HG02938 (cell line): ENCODE results near the gene SMYD4.

Experiments
- ATAC-seq: cut with Tn5 transposase; IDR thresholded peaks from one replicate; pipeline ENCODE4 v1.9.1; 2021; ENCODE audit warnings: mild to moderate bottlenecking, moderate library complexity; ENCODE audit not compliant: unreplicated experiment

The SMYD4 gene

GRCh38 chr17:1735418-1735817 is 94.3 kb downstream of the SMYD4 start:
- no peak for ATAC-seq

DNA sequence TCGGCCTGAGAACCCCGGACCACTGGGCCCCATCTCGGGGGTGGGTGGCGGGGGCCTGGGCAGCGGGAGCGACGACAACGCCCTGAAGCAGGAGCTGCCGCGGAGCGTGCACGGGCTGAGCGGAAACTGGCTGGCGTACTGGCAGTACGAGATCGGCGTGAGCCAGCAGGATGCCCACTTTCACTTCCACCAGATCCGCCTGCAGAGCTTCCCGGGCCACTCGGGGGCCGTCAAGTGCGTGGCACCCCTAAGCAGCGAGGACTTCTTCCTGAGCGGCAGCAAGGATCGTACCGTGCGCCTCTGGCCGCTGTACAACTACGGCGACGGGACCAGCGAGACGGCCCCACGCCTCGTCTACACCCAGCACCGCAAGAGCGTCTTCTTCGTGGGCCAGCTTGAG is 95.9 kb downstream of the SMYD4 start:
- no peak for ATAC-seq

DNA sequence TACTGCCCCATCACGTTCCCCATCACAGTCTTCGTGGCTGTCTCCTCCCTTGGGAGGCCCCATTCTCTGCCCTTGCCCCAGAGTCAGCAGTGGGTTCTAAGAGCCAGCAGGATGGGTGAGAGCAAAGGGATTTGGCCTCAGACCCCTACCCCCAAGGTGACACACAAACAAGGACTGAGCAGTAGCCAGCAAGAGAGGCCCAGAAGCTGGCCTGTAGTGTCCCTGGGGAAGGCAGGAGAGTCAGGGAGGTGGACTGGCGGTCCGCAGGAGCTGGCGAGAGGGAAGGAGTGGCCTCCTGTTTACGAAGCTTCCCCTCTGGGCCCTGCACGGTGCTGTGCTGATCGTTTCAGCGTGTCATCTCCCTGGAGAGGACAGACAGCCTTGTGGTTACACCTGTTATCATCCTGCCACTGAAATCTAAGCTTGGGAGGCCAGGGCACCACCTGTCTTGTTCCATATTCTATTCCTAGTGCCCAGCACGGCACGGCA is 96.8 kb downstream of the SMYD4 start:
- ATAC-seq: no peak

DNA sequence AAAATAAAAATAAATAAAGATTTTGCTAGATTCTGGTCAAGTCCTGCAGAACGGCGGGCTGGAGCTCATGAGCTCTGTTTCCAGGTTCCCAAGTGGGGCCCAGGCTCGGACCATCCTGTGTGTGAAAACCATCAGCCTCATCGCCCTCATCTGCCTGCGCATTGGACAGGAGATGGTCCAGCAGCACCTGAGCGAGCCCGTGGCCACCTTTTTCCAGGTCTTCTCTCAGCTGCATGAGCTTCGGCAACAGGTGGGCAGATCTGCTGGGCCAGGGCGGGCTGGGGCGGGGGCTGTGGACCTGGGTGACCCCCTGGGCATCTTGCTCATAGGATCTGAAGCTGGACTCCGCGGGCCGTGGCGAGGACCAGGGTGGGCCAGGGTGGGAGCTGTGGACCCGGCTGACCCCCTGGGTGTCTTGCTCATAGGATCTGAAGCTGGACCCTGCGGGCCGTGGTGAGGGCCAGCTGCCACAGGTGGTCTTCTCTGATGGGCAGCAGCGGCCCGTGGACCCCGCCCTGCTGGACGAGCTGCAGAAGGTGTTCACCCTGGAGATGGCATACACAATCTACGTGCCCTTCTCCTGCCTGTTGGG is 97.4 kb downstream of the SMYD4 start:
- no peak for ATAC-seq

DNA sequence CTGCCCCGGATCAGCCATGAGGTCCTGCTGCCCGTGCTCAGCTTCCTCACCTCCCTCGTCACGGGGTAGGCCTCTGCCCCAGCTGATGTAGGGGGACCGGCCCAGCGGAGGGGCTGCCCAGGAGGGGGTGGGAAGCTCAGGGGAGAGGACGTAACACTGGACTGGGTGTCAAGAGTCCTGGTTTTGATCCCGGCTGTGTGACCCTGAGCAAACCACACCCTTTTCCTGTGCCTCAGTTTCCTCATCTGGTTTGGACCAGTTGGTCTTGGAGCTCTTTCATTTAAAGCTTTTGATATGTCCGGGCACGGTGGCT is 98.6 kb downstream of the SMYD4 start:
- no peak for ATAC-seq

- ATAC-seq: no peak
Observed at GRCh38 chr17:1730326-1731193, 99.1 kb downstream of the SMYD4 start.

GRCh38 chr17:1729966-1730325 is 99.8 kb downstream of the SMYD4 start:
- no peak for ATAC-seq
